GM12872 (cell line): ENCODE measurements around the gene LTBP2.

ENCODE experiments used
- CTCF ChIP-seq: IDR thresholded peaks from 3 replicates; pipeline ENCODE4 v1.5.1; 2011; ENCODE audit warnings: low read depth, mild to moderate bottlenecking, low read length, moderate library complexity; ENCODE audit not compliant: insufficient read depth

LTBP2 gene

GRCh38 chr14:74504412-74504811 lies 107.6 kb downstream of the LTBP2 start:
- TF ChIP-seq CTCF: no peak

GRCh38 chr14:74503938-74504335 lies 108.1 kb downstream of the LTBP2 start:
- TF ChIP-seq CTCF: no peak

GRCh38 chr14:74503291-74503937 lies 108.6 kb downstream of the LTBP2 start:
- no peak for TF ChIP-seq CTCF

GRCh38 chr14:74502236-74503019 lies 109.6 kb downstream of the LTBP2 start:
- peak; percentile 78 for TF ChIP-seq CTCF

GRCh38 chr14:74501691-74502090 lies 110.3 kb downstream of the LTBP2 start:
- TF ChIP-seq CTCF: no peak

- peak; percentile 45; the same call in 2 of the 3 replicates for TF ChIP-seq CTCF
These were observed 110.9 kb downstream of the LTBP2 start for GRCh38 chr14:74501135-74501614.

GRCh38 chr14:74500417-74501134 lies 111.5 kb downstream of the LTBP2 start:
- no peak for TF ChIP-seq CTCF
